GM12892 (cell line): Measurements from ENCODE around the gene CLIC2.
A peak's percentile ranks its signal among the peaks of the same experiment; 100 is the strongest.

Experiments
- DNase-seq: peaks from one replicate; pipeline ENCODE4 v3.0.0; 2011; ENCODE audit not compliant: insufficient read length
- FAIRE-seq: peaks from 2 replicates; lab custom pipeline; 2011; peaks lifted over from hg19 to GRCh38; lab: Jason Lieb, UNC
- POLR2A ChIP-seq: IDR thresholded peaks from 2 replicates; pipeline ENCODE4 v1.6.1; 2011; ENCODE audit warnings: low read depth, low read length, control low read depth
- POLR2AphosphoS5 ChIP-seq: IDR thresholded peaks from 2 replicates; pipeline ENCODE4 v1.6.1; 2011; ENCODE audit warnings: low read depth, low read length, control low read depth
- TAF1 ChIP-seq: IDR thresholded peaks from 2 replicates; pipeline ENCODE4 v1.6.1; 2011; ENCODE audit warnings: low read depth, mild to moderate bottlenecking, control low read depth, low read length, borderline replicate concordance

The CLIC2 gene

DNA sequence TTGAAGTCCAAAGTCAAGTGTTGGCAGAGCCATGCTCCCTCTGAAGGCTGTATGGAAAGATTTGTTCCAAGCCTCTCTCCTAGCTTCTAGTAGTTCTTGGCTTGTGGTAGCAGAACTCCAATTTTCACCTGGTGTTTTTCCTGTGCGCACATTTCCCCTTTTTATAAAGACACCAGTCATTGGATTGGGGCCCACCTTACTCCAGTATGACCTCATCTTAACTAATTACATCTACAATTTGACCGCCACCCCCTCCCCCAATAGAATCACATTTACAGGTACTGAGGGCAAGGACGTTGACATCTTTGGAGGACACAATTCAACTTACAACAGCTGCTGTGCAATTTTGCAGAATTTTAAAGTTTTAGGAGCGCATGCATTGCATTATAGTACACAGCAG, 86.9 kb downstream of the CLIC2 start:
- DNase-seq, result no peak
- TF ChIP-seq POLR2AphosphoS5, result no peak
- TF ChIP-seq TAF1, result no peak
- no peak for TF ChIP-seq POLR2A
- FAIRE-seq, result no peak

DNA sequence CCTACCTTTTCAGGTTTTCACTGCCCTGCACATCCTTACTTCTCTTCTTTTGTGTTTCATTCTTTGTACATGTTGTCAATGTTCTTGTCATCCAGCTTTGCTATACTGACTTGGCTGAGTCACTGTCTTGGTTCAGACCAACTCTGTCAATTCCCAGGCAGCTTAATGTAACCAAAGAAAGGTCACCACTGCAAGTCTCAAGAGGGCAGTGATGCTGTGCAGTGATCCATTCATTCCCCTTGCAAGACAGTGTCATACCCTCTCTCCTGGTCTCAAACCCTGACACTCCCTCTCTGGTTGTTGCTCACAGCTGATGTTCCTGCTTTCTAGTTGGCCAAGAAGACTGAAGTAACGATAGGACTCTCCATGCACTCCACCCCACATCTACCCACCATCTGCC, 87.7 kb downstream of the CLIC2 start:
- FAIRE-seq (peak; percentile 38), DNase-seq (no peak)

DNA sequence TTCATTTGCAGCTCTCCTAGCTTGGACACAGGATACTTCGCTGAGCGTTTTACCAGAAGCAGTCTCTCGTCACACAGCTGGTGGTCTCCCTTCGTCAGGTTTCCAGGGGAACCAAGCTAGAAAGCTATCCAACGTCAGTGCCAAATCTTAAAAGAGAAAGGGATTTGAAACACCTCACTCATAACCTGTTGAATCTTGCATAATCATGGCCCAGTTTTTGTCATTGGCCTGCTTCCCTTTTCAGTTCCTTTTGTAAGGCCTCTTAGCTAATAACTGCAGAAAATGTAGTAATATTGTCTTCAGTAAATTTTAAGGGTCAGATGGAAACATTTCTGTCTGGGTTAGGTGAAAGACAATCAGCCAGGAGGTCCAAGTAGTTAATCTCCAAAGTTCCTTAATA, 92.1 kb downstream of the CLIC2 start:
- no peak for DNase-seq
- FAIRE-seq, result no peak
- TF ChIP-seq POLR2AphosphoS5, result no peak
- no peak for TF ChIP-seq POLR2A
- TF ChIP-seq TAF1, result no peak

More for the DNA sequence above, 87.7 kb downstream of the CLIC2 start:
- no peak for TF ChIP-seq POLR2AphosphoS5
- no peak for TF ChIP-seq POLR2A
- no peak for TF ChIP-seq TAF1

DNA sequence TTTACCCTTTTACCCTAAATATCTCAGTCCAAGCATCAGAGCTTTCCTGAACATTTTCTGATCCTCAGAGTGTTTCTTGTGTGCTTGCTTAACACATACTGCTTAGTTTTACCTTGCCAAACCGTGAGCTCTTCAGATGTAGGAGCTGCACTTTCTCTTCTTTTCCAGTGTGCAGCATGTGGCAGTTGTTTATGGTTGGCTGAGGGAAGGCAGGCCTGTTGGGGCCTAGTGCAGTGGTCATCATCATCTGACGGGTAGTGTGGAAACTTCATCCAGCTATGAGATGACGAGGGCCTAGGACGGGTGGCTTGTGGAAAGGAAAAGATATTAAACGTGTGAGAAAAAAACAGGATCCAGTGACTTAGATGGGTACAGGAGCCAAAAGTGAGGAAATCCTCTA, 96.7 kb downstream of the CLIC2 start:
- FAIRE-seq (no peak), DNase-seq (no peak)
- no peak for TF ChIP-seq TAF1
- no peak for TF ChIP-seq POLR2A
- no peak for TF ChIP-seq POLR2AphosphoS5

DNA sequence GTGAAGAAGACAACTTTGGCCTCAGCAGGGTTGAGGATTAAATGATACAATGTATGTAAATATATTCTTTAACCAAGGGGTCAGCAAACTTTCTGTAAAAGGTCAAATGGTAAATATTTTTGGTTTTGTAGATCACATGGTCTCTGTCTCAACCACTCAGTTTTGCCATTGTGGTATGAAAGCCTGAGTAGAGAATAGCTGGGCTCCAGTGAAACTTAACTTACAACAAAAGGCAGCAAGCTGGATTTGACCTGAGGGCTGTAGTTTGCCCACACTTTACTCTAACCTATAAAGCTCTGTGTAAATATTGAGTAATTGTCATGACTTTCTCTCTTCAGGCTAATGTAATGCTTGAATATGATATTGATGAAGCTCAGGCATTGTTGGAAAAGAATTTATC, 98.5 kb downstream of the CLIC2 start:
- DNase-seq (no peak), FAIRE-seq (no peak)
- TF ChIP-seq TAF1, result no peak
- TF ChIP-seq POLR2A, result no peak
- no peak for TF ChIP-seq POLR2AphosphoS5

DNA sequence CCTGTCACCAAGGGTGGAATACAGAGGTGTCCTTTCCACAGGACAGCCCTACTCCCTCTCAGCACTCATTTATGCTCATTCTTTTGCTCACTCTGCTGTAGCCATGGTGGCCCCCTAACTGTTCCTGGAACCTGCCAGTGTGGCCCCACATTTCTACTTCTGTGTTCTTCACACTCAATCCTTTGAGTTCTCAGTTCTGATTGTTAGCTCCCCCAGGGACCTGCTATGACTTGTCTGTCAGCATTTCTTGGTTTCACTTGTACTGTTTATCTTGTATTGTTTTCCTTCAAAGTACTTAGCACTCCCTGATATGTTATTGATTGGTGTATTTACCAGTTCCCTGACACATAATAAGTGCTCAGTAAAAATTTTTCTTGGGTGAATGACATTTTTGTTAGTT, 103.3 kb downstream of the CLIC2 start:
- no peak for DNase-seq
- FAIRE-seq, result peak; percentile 71

More for the DNA sequence above, 103.3 kb downstream of the CLIC2 start:
- no peak for TF ChIP-seq TAF1
- TF ChIP-seq POLR2AphosphoS5, result no peak
- no peak for TF ChIP-seq POLR2A
